Naive B cell (primary cell): ENCODE measurements around the gene MAGOH. TPM values are rescaled to one million over a fixed set of nuclear protein-coding genes. Genes with fewer than 3 reads are reported as not detected.
A peak's percentile ranks its signal among the peaks of the same experiment; 100 is the strongest.

Experiments
- ATAC-seq, 2 donors: fragments of 150-1000 bp; cut with Tn5 transposase; 2 replicates each; pipeline ENCODE4 v1.10.0; 2021; ENCODE audit warnings: low read depth in 2 of 2, mild to moderate bottlenecking in 2 of 2, moderate library complexity in 2 of 2
- DNase-seq: peaks from one replicate; pipeline ENCODE4 v3.0.0; 2022
- H3K27ac Mint-ChIP-seq, 6 donors: one replicate each; pipeline ENCODE4 v1.8.0; 2020 to 2022; ENCODE audit warnings: mild to moderate bottlenecking in 6 of 6, mixed read lengths in 6 of 6, moderate library complexity in 5 of 6, inconsistent platforms in 2 of 6
- H3K27me3 Mint-ChIP-seq, 3 donors: one replicate each; pipeline ENCODE4 v1.8.0; 2021 to 2022; ENCODE audit warnings: mixed read lengths in 3 of 3, mild to moderate bottlenecking in 1 of 3
- H3K36me3 Mint-ChIP-seq, 2 donors: one replicate each; pipeline ENCODE4 v1.8.0; 2020 to 2022; ENCODE audit warnings: mixed read lengths in 2 of 2, inconsistent platforms in 1 of 2, mild to moderate bottlenecking in 1 of 2
- H3K4me1 Mint-ChIP-seq, 3 donors: one replicate each; pipeline ENCODE4 v1.8.0; 2020 to 2022; ENCODE audit warnings: mixed read lengths in 3 of 3, inconsistent platforms in 1 of 3, mild to moderate bottlenecking in 1 of 3, moderate library complexity in 1 of 3
- H3K4me3 Mint-ChIP-seq, 8 donors: one replicate each; pipeline ENCODE4 v1.8.0; 2020 to 2022; ENCODE audit warnings: mild to moderate bottlenecking in 8 of 8, mixed read lengths in 8 of 8, moderate library complexity in 8 of 8, inconsistent platforms in 2 of 8
- H3K9me3 Mint-ChIP-seq, 7 donors: one replicate each; pipeline ENCODE4 v1.8.0; 2020 to 2022; ENCODE audit warnings: mixed read lengths in 7 of 7, mild to moderate bottlenecking in 5 of 7, inconsistent platforms in 2 of 7, moderate library complexity in 1 of 7
- polyA plus RNA-seq, 6 donors: library from polyadenylated mRNA; unstranded; fragments of 300-500 nt; fragmentation: Illumina TruSeq; gene quantifications; one replicate each; pipeline ENCODE4 v1.2.3, GENCODE V29; 2021; ENCODE audit warnings: low read depth in 6 of 6

The MAGOH gene
- polyA plus RNA-seq, 6 donors from 2014 or later: 44.2 to 124 (median 117) TPM

GRCh38 chr1:53262000-53262399, 23.7 kb upstream of the MAGOH start:
- Mint-ChIP-seq H3K27me3 (no peaks in the 10 kb centered on the region), H3K4me3 (no peak overlapping the region), H3K9me3 (no peaks in the 10 kb centered on the region), H3K27ac (no peak overlapping the region), H3K4me1 (no peaks in the 10 kb centered on the region), H3K36me3 (peaks cover 0 to 11% of the 10 kb centered on the region in 2 donors)
- no peak for ATAC-seq
- DNase-seq: no peak

GRCh38 chr1:53260631-53261247, 22.4 kb upstream of the MAGOH start:
- Mint-ChIP-seq H3K4me3 (no peak overlapping the region), H3K4me1 (no peaks in the 10 kb centered on the region), H3K9me3 (no peaks in the 10 kb centered on the region), H3K27me3 (no peaks in the 10 kb centered on the region), H3K27ac (no peak overlapping the region), H3K36me3 (peaks cover 0 to 7% of the 10 kb centered on the region in 2 donors)
- ATAC-seq: no peak
- no peak for DNase-seq

- Mint-ChIP-seq H3K27ac (peak overlapping the region in 3 of 6 donors; percentile 16 to 83 (median 67)), H3K27me3 (no peaks in the 10 kb centered on the region), H3K4me3 (no peak overlapping the region), H3K36me3 (peaks cover 0 to 7% of the 10 kb centered on the region in 2 donors), H3K4me1 (no peaks in the 10 kb centered on the region), H3K9me3 (no peaks in the 10 kb centered on the region)
- no peak for ATAC-seq
- no peak for DNase-seq
Measured at GRCh38 chr1:53259932-53260331, 21.6 kb upstream of the MAGOH start.

- Mint-ChIP-seq H3K36me3 (no peaks in the 10 kb centered on the region), H3K4me1 (no peaks in the 10 kb centered on the region), H3K27ac (no peak overlapping the region), H3K9me3 (no peaks in the 10 kb centered on the region), H3K4me3 (no peak overlapping the region), H3K27me3 (no peaks in the 10 kb centered on the region)
- ATAC-seq (no peak), DNase-seq (no peak)
Measured at GRCh38 chr1:53258216-53258615, 19.9 kb upstream of the MAGOH start.

- no peak for ATAC-seq
- no peak overlapping the region for H3K4me3 Mint-ChIP-seq
- no peaks in the 10 kb centered on the region for H3K4me1 Mint-ChIP-seq
- H3K27ac Mint-ChIP-seq: no peak overlapping the region
- no peak for DNase-seq
- H3K9me3 Mint-ChIP-seq: no peaks in the 10 kb centered on the region
- H3K36me3 Mint-ChIP-seq: no peaks in the 10 kb centered on the region
- no peaks in the 10 kb centered on the region for H3K27me3 Mint-ChIP-seq
Measured at GRCh38 chr1:53257454-53258081, 19.2 kb upstream of the MAGOH start.

GRCh38 chr1:53256511-53257453, 18.5 kb upstream of the MAGOH start:
- Mint-ChIP-seq H3K36me3 (no peaks in the 10 kb centered on the region), H3K9me3 (no peaks in the 10 kb centered on the region), H3K4me1 (no peaks in the 10 kb centered on the region), H3K27me3 (no peaks in the 10 kb centered on the region), H3K4me3 (no peak overlapping the region), H3K27ac (peak overlapping the region in 2 of 6 donors; percentile 24 to 76)
- ATAC-seq (no peak), DNase-seq (no peak)

- Mint-ChIP-seq H3K27me3 (no peaks in the 10 kb centered on the region), H3K4me1 (no peaks in the 10 kb centered on the region), H3K36me3 (no peaks in the 10 kb centered on the region), H3K27ac (peak overlapping the region in 1 of 6 donors; percentile 69), H3K4me3 (no peak overlapping the region), H3K9me3 (no peaks in the 10 kb centered on the region)
- DNase-seq (no peak), ATAC-seq (no peak)
Measured at GRCh38 chr1:53255031-53255430, 16.7 kb upstream of the MAGOH start.

GRCh38 chr1:53254011-53254640, 15.8 kb upstream of the MAGOH start:
- no peak for DNase-seq
- Mint-ChIP-seq H3K9me3 (no peaks in the 10 kb centered on the region), H3K4me3 (no peak overlapping the region), H3K27me3 (no peaks in the 10 kb centered on the region), H3K27ac (no peak overlapping the region), H3K4me1 (no peaks in the 10 kb centered on the region), H3K36me3 (no peaks in the 10 kb centered on the region)
- no peak for ATAC-seq

- ATAC-seq (no peak), DNase-seq (no peak)
- H3K9me3 Mint-ChIP-seq: no peaks in the 10 kb centered on the region
- H3K4me3 Mint-ChIP-seq: no peak overlapping the region
- no peaks in the 10 kb centered on the region for H3K36me3 Mint-ChIP-seq
- H3K27ac Mint-ChIP-seq: no peak overlapping the region
- H3K4me1 Mint-ChIP-seq: peaks cover 12 to 21% (median 13%) of the 10 kb centered on the region in 3 donors
- H3K27me3 Mint-ChIP-seq: no peaks in the 10 kb centered on the region
Measured at GRCh38 chr1:53250325-53250724, 12.0 kb upstream of the MAGOH start.

GRCh38 chr1:53249706-53250105, 11.4 kb upstream of the MAGOH start:
- H3K36me3 Mint-ChIP-seq: no peaks in the 10 kb centered on the region
- DNase-seq (no peak), ATAC-seq (no peak)
- H3K4me1 Mint-ChIP-seq: peaks cover 19 to 27% (median 19%) of the 10 kb centered on the region in 3 donors
- no peak overlapping the region for H3K4me3 Mint-ChIP-seq
- peak overlapping the region in 1 of 6 donors; percentile 62 for H3K27ac Mint-ChIP-seq
- no peaks in the 10 kb centered on the region for H3K9me3 Mint-ChIP-seq
- no peaks in the 10 kb centered on the region for H3K27me3 Mint-ChIP-seq

GRCh38 chr1:53246261-53247134, 8.2 kb upstream of the MAGOH start:
- H3K9me3 Mint-ChIP-seq: no peaks in the 10 kb centered on the region
- peak overlapping the region in 6 of 8 donors; percentile 16 to 67 (median 44) for H3K4me3 Mint-ChIP-seq
- H3K36me3 Mint-ChIP-seq: no peaks in the 10 kb centered on the region
- DNase-seq (no peak), ATAC-seq (peak; percentile 37 to 65)
- peak overlapping the region in 3 of 6 donors; percentile 5 to 81 (median 38) for H3K27ac Mint-ChIP-seq
- H3K27me3 Mint-ChIP-seq: no peaks in the 10 kb centered on the region
- H3K4me1 Mint-ChIP-seq: peaks cover 23 to 27% (median 24%) of the 10 kb centered on the region in 3 donors

GRCh38 chr1:53244141-53244540, 5.8 kb upstream of the MAGOH start:
- no peaks in the 10 kb centered on the region for H3K9me3 Mint-ChIP-seq
- H3K27me3 Mint-ChIP-seq: no peaks in the 10 kb centered on the region
- peaks cover 23 to 29% (median 25%) of the 10 kb centered on the region in 3 donors for H3K4me1 Mint-ChIP-seq
- DNase-seq (no peak), ATAC-seq (no peak)
- no peak overlapping the region for H3K27ac Mint-ChIP-seq
- no peaks in the 10 kb centered on the region for H3K36me3 Mint-ChIP-seq
- H3K4me3 Mint-ChIP-seq: peak overlapping the region in 1 of 8 donors; percentile 26
